HepG2 (cell line): ENCODE results near the gene CRK. TPM values are rescaled to one million over a fixed set of nuclear protein-coding genes. Genes with fewer than 3 reads are reported as not detected.

ENCODE experiments used
- KDM2A ChIP-seq: sonication (generic); formaldehyde crosslinking; IDR thresholded peaks from 2 replicates; pipeline ENCODE4 v1.4.0; 2020; ENCODE audit warnings: low read depth, missing genetic modification reagents, borderline replicate concordance
- KLF9 ChIP-seq: IDR thresholded peaks from 2 replicates; pipeline ENCODE4 v1.6.1; 2016; ENCODE audit warnings: low read depth
- MTF2 ChIP-seq: sonication (generic); formaldehyde crosslinking; IDR thresholded peaks from 2 replicates; pipeline ENCODE4 v1.5.0; 2020; ENCODE audit warnings: missing genetic modification reagents, borderline replicate concordance
- NCOR1 ChIP-seq: fragments of 200-600 bp; sonication (generic); IDR thresholded peaks from 2 replicates; pipeline ENCODE4 v1.7.0; 2017; ENCODE audit warnings: antibody characterized with exemption, low read length, borderline replicate concordance
- ZFX ChIP-seq: sonication (generic); formaldehyde crosslinking; IDR thresholded peaks from 2 replicates; pipeline ENCODE4 v1.4.0; 2020; ENCODE audit warnings: mild to moderate bottlenecking, low read depth, missing genetic modification reagents, moderate library complexity
- ZNF33B ChIP-seq: sonication (generic); formaldehyde crosslinking; IDR thresholded peaks from 2 replicates; pipeline ENCODE4 v1.5.1; 2020; ENCODE audit warnings: mild to moderate bottlenecking, missing genetic modification reagents
- ZNF558 ChIP-seq: sonication (generic); formaldehyde crosslinking; IDR thresholded peaks from 2 replicates; pipeline ENCODE4 v1.9.0; 2022; ENCODE audit warnings: mild to moderate bottlenecking, missing genetic modification reagents, borderline replicate concordance
- ZNF564 ChIP-seq: sonication (generic); formaldehyde crosslinking; IDR thresholded peaks from 2 replicates; pipeline ENCODE4 v1.8.1; 2023; ENCODE audit warnings: mild to moderate bottlenecking, missing genetic modification reagents
- ZNF660 ChIP-seq: sonication (generic); formaldehyde crosslinking; IDR thresholded peaks from 2 replicates; pipeline ENCODE4 v1.5.1; 2020; ENCODE audit warnings: mild to moderate bottlenecking, low read depth, missing genetic modification reagents, borderline replicate concordance
- ZNF788 ChIP-seq: sonication (generic); formaldehyde crosslinking; IDR thresholded peaks from 2 replicates; pipeline ENCODE4 v1.5.0; 2020; ENCODE audit warnings: mild to moderate bottlenecking, missing genetic modification reagents, borderline replicate concordance
- polyA plus RNA-seq, 8 experiments: library from polyadenylated mRNA; depleted of rRNA in 3 of 8; stranded (reverse) in 7 of 8; unstranded in 1 of 8; fragments of >200 nt; fragmentation: Illumina TruSeq in 4 of 8; extraction: Trizol in 4 of 8; gene quantifications; 2 replicates each; pipeline versions ENCODE4 v1.2.1 to v1.2.3, GENCODE V29; 2011 to 2016; ENCODE audit warnings: low read depth in 4 of 8, missing spikeins in 1 of 8, mixed read lengths in 1 of 8; ENCODE audit not compliant: insufficient read depth in 1 of 8
- total RNA-seq, 5 experiments: library from RNA; depleted of rRNA; stranded (reverse); fragments of >200 nt; fragmentation: Illumina TruSeq; extraction: Trizol; gene quantifications; 2 replicates each; pipeline ENCODE4 v1.2.3, GENCODE V29; 2016; ENCODE audit warnings: low read depth in 1 of 5
- TF ChIP-seq, protein P1 (sequence below): sonication (generic); formaldehyde crosslinking; IDR thresholded peaks from one replicate; pipeline ENCODE4 v1.5.1; 2020; ENCODE audit warnings: mild to moderate bottlenecking, missing genetic modification reagents; ENCODE audit errors: not compliant biosample characterization
- TF ChIP-seq, protein P2 (sequence below), 2 experiments: IDR thresholded peaks; 2 replicates each; pipeline ENCODE4 v1.6.1; 2011 to 2012; ENCODE audit warnings: low read length in 2 of 2, borderline replicate concordance in 1 of 2, low read depth in 1 of 2, mild to moderate bottlenecking in 1 of 2, moderate library complexity in 1 of 2
- TF ChIP-seq, protein P3 (sequence below): sonication (generic); formaldehyde crosslinking; IDR thresholded peaks from 2 replicates; pipeline ENCODE4 v1.4.0; 2020; ENCODE audit warnings: mild to moderate bottlenecking, missing genetic modification reagents
- TF ChIP-seq, protein P4 (sequence below): sonication (generic); formaldehyde crosslinking; IDR thresholded peaks from 2 replicates; pipeline ENCODE4 v1.9.0; 2022; ENCODE audit warnings: missing genetic modification reagents, mild to moderate bottlenecking, borderline replicate concordance

Gene CRK
- total and polyA plus RNA-seq, 2 of the 13 experiments (the other 11 are each of a cell fraction or from before 2014, with no cell fraction given), result 47.4 to 54.2 TPM

DNA sequence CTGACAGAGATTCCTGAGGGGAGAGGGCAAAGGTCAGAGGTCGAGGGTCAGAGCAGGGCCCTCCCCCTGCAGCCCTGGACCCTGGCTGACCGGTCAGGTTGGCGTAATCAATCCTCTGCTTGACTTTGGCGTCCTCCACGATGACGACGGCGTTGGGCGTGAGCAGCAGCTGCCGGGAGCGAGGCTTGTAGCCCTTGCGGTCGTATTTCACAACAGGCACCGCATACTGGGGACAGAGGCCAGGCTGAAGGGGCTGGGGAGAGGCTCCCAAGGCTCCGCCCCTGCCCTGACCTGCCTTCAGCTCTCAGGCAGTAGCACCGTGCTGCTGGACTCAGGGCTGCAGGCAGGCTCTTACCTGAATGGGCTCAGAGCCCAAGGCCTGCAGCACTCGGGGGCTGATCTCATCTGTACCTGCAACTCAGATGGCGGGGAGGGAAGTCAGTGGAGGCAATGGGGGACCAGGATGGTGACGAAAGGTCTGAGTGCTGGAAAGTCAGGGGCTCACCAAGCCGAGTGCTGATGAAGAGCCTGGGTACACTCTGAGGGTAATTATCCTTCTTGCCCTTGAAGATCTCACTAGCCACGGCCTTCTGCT is 12.0 kb upstream of the CRK start (continued):
- TF ChIP-seq, protein P1, sequence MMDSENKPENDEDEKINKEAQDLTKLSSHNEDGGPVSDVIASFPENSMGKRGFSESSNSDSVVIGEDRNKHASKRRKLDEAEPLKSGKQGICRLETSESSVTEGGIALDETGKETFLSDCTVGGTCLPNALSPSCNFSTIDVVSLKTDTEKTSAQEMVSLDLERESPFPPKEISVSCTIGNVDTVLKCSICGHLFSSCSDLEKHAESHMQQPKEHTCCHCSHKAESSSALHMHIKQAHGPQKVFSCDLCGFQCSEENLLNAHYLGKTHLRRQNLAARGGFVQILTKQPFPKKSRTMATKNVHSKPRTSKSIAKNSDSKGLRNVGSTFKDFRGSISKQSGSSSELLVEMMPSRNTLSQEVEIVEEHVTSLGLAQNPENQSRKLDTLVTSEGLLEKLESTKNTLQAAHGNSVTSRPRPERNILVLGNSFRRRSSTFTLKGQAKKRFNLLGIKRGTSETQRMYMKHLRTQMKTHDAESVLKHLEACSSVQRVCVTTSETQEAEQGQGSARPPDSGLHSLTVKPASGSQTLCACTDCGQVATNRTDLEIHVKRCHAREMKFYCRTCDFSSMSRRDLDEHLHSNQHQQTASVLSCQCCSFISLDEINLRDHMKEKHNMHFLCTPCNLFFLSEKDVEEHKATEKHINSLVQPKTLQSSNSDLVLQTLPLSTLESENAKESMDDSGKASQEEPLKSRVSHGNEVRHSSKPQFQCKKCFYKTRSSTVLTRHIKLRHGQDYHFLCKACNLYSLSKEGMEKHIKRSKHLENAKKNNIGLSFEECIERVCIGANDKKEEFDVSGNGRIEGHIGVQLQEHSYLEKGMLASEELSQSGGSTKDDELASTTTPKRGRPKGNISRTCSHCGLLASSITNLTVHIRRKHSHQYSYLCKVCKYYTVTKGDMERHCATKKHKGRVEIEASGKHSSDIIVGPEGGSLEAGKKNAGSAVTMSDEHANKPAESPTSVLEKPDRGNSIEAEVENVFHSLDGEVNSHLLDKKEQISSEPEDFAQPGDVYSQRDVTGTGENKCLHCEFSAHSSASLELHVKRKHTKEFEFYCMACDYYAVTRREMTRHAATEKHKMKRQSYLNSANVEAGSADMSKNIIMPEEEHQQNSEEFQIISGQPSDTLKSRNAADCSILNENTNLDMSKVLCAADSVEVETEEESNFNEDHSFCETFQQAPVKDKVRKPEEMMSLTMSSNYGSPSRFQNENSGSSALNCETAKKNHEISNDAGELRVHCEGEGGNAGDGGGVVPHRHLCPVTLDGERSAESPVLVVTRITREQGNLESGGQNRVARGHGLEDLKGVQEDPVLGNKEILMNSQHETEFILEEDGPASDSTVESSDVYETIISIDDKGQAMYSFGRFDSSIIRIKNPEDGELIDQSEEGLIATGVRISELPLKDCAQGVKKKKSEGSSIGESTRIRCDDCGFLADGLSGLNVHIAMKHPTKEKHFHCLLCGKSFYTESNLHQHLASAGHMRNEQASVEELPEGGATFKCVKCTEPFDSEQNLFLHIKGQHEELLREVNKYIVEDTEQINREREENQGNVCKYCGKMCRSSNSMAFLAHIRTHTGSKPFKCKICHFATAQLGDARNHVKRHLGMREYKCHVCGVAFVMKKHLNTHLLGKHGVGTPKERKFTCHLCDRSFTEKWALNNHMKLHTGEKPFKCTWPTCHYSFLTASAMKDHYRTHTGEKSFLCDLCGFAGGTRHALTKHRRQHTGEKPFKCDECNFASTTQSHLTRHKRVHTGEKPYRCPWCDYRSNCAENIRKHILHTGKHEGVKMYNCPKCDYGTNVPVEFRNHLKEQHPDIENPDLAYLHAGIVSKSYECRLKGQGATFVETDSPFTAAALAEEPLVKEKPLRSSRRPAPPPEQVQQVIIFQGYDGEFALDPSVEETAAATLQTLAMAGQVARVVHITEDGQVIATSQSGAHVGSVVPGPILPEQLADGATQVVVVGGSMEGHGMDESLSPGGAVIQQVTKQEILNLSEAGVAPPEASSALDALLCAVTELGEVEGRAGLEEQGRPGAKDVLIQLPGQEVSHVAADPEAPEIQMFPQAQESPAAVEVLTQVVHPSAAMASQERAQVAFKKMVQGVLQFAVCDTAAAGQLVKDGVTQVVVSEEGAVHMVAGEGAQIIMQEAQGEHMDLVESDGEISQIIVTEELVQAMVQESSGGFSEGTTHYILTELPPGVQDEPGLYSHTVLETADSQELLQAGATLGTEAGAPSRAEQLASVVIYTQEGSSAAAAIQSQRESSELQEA (CRISPR knock-in tag), result no peak
- TF ChIP-seq ZNF788 (CRISPR knock-in tag), result peak; percentile 53; the same call in 1 of the 2 replicates
- TF ChIP-seq, protein P2, sequence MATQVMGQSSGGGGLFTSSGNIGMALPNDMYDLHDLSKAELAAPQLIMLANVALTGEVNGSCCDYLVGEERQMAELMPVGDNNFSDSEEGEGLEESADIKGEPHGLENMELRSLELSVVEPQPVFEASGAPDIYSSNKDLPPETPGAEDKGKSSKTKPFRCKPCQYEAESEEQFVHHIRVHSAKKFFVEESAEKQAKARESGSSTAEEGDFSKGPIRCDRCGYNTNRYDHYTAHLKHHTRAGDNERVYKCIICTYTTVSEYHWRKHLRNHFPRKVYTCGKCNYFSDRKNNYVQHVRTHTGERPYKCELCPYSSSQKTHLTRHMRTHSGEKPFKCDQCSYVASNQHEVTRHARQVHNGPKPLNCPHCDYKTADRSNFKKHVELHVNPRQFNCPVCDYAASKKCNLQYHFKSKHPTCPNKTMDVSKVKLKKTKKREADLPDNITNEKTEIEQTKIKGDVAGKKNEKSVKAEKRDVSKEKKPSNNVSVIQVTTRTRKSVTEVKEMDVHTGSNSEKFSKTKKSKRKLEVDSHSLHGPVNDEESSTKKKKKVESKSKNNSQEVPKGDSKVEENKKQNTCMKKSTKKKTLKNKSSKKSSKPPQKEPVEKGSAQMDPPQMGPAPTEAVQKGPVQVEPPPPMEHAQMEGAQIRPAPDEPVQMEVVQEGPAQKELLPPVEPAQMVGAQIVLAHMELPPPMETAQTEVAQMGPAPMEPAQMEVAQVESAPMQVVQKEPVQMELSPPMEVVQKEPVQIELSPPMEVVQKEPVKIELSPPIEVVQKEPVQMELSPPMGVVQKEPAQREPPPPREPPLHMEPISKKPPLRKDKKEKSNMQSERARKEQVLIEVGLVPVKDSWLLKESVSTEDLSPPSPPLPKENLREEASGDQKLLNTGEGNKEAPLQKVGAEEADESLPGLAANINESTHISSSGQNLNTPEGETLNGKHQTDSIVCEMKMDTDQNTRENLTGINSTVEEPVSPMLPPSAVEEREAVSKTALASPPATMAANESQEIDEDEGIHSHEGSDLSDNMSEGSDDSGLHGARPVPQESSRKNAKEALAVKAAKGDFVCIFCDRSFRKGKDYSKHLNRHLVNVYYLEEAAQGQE (IDR thresholded peaks at IDR 0.05; ENCODE audit: borderline replicate concordance in 1 of 2, low read depth in 1 of 2, low read length in 2 of 2), result no peak
- peak; percentile 62; the same call in 1 of the 2 replicates for TF ChIP-seq KDM2A
- 0 out of 2 replicates have a peak, but pooled peaks have one; percentile 41 for TF ChIP-seq ZNF33B (CRISPR knock-in tag)
- TF ChIP-seq MTF2, result no peak
- no peak for TF ChIP-seq ZNF558
- TF ChIP-seq NCOR1, result peak; percentile 80; the same call in 1 of the 2 replicates
- TF ChIP-seq, protein P3, sequence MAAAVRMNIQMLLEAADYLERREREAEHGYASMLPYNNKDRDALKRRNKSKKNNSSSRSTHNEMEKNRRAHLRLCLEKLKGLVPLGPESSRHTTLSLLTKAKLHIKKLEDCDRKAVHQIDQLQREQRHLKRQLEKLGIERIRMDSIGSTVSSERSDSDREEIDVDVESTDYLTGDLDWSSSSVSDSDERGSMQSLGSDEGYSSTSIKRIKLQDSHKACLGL (CRISPR knock-in tag), result 0 out of 2 replicates have a peak, but pooled peaks have one; percentile 22
- no peak for TF ChIP-seq ZNF660 (CRISPR knock-in tag)
- no peak for TF ChIP-seq KLF9 (CRISPR knock-in tag)
- TF ChIP-seq, protein P4, sequence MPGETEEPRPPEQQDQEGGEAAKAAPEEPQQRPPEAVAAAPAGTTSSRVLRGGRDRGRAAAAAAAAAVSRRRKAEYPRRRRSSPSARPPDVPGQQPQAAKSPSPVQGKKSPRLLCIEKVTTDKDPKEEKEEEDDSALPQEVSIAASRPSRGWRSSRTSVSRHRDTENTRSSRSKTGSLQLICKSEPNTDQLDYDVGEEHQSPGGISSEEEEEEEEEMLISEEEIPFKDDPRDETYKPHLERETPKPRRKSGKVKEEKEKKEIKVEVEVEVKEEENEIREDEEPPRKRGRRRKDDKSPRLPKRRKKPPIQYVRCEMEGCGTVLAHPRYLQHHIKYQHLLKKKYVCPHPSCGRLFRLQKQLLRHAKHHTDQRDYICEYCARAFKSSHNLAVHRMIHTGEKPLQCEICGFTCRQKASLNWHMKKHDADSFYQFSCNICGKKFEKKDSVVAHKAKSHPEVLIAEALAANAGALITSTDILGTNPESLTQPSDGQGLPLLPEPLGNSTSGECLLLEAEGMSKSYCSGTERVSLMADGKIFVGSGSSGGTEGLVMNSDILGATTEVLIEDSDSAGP (CRISPR knock-in tag), result no peak; the same call in 1 of the 2 replicates
- TF ChIP-seq ZNF564 (CRISPR knock-in tag), result no peak; the same call in 1 of the 2 replicates
- no peak for TF ChIP-seq ZFX (CRISPR knock-in tag)
